HG03460 (cell line): ENCODE data around the gene LTBP1.
"Not testable (repeated sequence)": the region's sequence is repeated elsewhere in the genome, so short reads cannot be mapped to it uniquely, and the experiment has no call there.

ENCODE experiments used
- ATAC-seq: cut with Tn5 transposase; IDR thresholded peaks from one replicate; pipeline ENCODE4 v1.9.1; 2021; ENCODE audit not compliant: unreplicated experiment

LTBP1 gene

DNA sequence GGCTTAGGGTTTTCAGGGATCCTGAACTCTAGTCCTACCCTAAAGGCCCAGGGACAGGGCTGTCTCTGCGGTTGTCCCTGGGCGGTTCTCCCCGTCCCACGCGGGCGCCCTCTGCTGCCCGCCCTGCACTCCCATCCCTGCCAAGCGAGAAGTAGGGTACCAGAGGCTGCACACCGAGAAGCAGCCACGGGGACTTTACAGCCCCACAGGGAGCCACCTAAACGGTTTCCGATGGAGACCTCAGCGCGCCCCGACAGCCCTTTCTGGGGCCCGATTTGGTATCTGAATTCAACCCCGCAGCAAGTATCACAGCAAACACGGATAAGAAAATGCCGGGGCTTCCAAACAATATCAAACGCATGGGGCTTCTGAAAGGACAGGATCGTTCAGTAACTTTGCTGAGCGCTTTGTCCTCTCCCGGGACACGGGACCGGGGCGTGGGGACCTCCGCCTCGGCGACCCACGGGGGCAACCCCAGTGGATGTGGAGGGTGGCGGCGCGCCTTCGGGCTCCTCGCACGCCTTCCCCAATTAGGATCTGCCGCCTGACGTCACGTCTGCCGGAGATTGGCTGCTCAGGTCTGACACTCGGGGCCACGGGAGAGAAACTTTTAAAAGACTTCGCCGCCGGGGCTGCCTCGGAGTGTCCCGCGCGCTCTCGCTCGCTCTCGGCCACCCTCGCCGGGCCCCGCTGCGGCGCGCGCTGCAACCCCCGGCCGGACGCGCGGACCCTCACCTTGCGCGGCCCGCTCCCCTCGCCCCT lies at the start of gene LTBP1:
Gene LTBP1, plus strand, starts transcription at position 640 of the 762 bp plus-strand sequence. CDS start 372 bp downstream, outside the sequence.
- peak; percentile 61 for ATAC-seq

GRCh38 chr2:32900246-32900973 lies 46.3 kb upstream of the LTBP1 start:
- ATAC-seq: no peak

GRCh38 chr2:32901313-32901712 lies 45.4 kb upstream of the LTBP1 start:
- no peak for ATAC-seq

GRCh38 chr2:32902174-32902573 lies 44.6 kb upstream of the LTBP1 start:
- ATAC-seq: no peak

DNA sequence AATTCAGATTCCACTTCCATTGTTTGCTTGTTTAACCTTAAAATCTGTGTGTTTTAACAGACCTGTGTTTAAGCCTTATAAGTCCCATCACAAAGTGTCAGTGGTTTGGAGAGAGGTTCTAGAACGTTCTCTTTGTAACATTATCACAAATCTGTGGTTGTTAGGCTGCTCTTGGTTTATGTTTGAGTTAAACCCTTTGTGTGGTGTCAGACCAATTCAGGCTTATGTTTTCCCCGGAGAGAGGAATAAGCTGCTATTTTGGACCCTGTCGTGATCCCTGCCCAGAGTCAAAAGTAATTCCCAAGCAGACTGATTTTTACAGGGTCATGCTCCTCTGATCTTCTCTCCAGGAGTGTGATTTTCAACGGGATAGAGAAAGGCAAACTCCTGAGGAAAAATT lies 43.8 kb upstream of the LTBP1 start:
- ATAC-seq: no peak

DNA sequence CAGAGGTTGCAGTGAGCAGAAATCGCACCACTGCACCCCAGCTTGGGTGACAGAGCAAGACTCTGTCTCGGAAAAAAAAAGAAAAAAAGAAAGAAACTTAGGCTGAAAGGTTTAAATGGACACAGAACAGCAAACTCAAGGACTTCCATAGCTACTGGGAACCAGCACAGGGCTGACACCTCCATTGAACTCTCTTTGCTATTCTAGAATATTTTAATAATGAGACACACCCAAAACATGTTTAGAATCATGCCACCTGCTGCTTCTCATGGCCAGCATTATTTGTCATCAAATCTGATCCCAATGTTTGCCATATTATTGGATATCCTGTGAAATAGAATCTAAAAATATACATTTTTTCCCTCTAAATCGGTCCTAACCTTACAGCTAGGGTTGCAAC lies 42.7 kb upstream of the LTBP1 start:
- ATAC-seq: no peak

GRCh38 chr2:32904751-32905150 lies 42.0 kb upstream of the LTBP1 start:
- no peak for ATAC-seq

- ATAC-seq: no peak
These were observed 41.5 kb upstream of the LTBP1 start for GRCh38 chr2:32905270-32905669.

GRCh38 chr2:32910883-32911598 lies 35.7 kb upstream of the LTBP1 start:
- ATAC-seq: peak; percentile 91

- ATAC-seq: no peak
These were observed 31.1 kb upstream of the LTBP1 start for GRCh38 chr2:32915694-32916093.

DNA sequence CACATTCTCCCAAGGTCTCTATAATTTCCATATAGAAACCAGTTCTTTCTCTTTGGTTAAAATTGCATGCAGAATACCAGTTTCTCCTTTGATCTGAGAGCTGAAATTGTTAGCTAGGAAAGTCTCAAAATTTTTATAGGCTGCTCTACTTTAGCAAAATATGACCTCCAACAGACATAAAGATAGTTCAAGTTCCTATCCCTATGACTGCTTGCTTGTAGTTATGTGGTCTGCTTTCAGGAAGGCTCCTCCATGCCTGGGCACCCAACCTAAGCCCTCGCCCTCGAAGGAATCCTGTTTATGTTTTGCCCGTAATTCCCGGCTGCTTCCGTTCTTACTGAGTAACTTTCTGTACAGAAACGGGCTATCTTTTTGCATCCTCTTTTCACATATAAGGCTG lies 28.0 kb upstream of the LTBP1 start:
- ATAC-seq: no peak

- not testable (repeated sequence) for ATAC-seq
These were observed 26.9 kb upstream of the LTBP1 start for GRCh38 chr2:32919901-32920300.

DNA sequence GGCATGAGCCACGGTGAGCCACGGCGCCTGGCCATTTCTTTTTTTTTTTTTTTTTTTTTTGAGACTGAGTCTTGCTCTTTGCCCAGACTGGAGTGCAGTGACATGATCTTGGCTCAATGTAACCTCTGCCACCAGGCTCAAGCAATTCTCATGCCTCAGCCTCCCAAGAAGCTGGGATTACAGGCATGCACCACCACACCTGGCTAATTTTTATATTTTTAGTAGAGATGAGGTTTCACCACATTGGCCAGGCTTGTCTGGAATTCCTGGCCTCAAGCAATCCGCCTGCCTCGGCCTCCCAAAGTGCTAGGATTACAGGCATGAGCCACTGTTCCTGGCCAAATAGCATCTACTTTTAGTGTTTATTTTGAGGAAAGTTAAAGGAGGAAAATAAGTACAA lies 25.3 kb upstream of the LTBP1 start:
- not testable (repeated sequence) for ATAC-seq

DNA sequence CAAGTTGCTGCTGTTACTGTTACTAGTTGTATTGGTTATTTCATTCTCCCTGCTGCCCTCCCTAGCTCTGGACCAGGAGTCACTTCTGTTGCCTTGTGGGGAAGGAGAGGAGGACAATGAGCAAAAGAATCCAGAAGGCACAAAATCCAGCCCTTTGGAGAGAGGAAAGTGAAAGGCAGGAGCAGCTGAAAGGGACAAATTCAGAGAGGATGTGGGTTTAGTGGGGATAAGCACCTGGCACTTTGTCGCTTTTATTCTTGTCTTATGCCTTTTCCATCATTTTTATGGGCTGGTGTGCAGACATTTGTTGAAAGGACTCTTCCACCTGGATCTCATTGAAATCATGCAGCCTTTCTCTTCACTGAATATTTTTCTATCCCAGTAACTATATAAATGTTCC lies 24.3 kb upstream of the LTBP1 start:
- ATAC-seq: no peak

GRCh38 chr2:32923109-32923508 lies 23.6 kb upstream of the LTBP1 start:
- no peak for ATAC-seq

DNA sequence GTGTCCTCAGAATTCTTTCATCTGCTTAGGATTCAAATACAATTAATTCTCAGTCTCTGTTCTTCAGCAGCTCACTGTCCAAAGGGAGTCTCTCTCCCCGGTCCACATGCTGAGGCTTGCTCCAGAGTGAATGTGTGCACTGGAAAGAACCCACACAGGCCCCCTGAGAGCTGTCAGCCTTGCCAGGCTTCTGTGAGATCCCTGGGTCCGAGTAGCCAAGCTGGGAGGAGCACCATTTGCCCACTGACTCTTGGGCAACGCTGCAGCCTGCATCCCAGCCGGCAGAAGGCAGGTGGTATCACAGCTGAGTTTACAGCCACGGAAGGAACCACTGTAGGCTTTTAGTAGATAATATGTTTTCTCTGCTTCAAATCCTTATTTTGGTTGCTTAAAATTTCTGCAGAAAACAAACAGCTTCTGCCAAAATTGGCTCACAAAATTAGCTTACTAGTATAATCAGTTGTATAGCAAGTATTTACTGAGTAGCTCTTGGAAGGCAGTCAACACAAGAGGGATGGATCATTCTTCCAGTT lies 21.4 kb upstream of the LTBP1 start:
- ATAC-seq: no peak

DNA sequence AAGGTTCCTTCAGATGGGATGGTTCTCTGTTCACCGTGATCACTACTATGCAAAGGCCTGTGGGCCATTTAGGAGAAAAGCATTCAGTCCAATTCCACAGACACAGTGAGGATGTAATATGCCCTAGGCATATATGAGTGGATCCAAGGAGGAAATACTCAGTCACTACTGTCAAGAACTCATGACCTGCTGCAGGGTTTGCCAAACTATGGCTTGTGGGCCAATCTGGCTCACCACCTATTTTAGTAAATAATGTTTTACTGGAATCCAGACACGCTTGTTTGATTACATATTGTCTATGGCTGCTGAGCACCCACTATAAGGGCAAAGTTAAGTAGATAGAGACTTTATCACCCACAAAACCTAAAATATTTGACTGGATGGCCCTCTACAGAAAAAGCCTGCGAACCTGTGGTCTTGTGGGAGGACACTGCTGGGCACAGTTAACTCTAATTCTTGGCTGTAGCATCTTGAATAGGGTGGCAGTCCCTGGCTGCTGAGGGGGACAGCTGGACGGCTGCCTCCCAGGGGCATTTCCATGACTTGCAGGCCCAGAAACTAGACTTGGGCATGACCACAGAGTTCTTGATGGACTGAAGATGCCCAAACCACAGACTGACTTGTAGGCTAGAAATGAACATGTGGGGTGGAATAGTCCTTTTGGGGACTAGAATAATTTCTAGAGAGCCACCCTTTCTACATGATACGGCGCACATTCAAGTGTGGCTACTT lies 20.6 kb upstream of the LTBP1 start:
- no peak for ATAC-seq

DNA sequence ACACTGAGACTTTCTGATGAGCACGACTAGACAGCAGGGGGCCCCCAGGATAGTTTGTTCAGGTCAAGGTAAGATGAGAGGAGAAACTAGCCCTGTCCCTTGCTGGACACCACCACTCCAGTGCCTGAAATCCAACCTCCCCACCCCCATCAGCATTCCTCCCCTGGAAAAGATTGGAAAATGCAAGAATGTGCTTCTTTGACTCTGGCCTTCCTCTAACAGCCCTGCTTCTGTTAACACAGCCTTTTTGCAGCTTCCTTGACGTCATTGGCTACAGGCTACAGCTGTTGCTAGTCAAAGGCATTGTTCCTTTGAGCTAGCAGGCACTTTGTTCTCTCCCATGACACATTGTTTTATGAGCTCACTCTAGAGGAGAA lies 20.1 kb upstream of the LTBP1 start:
- ATAC-seq: no peak

GRCh38 chr2:32930436-32930835 lies 16.3 kb upstream of the LTBP1 start:
- no peak for ATAC-seq

- ATAC-seq: no peak
These were observed 15.2 kb upstream of the LTBP1 start for GRCh38 chr2:32931519-32931918.
